ENCODE measurements around the gene CDK6.

The CDK6 gene

DNA sequence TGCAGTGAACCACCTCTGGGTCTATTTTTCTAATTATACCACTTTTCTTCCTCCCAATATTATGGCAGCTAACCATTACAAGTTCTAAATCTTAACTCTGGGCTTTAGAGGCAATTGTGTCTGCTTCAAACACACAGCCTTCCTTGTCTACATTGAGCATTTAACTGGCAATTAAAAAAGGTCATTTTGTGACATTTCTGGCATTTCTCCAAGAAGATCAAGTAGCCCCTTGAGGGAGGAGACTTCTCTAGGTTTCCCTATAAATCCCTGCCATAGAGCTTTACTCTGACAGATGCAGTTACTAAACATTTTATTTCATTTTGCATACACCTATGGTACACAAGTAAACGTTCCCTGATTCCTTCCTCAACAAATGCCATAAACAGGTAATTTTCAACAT lies 212.8 kb downstream of the CDK6 start:
- no peak for DNase-seq (ENCODE audit: low read depth)
- TF ChIP-seq, protein P1, sequence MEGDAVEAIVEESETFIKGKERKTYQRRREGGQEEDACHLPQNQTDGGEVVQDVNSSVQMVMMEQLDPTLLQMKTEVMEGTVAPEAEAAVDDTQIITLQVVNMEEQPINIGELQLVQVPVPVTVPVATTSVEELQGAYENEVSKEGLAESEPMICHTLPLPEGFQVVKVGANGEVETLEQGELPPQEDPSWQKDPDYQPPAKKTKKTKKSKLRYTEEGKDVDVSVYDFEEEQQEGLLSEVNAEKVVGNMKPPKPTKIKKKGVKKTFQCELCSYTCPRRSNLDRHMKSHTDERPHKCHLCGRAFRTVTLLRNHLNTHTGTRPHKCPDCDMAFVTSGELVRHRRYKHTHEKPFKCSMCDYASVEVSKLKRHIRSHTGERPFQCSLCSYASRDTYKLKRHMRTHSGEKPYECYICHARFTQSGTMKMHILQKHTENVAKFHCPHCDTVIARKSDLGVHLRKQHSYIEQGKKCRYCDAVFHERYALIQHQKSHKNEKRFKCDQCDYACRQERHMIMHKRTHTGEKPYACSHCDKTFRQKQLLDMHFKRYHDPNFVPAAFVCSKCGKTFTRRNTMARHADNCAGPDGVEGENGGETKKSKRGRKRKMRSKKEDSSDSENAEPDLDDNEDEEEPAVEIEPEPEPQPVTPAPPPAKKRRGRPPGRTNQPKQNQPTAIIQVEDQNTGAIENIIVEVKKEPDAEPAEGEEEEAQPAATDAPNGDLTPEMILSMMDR (IDR thresholded peaks at IDR 0.05; ENCODE audit: low read depth, low read length): no peak
- TF ChIP-seq, protein P2, sequence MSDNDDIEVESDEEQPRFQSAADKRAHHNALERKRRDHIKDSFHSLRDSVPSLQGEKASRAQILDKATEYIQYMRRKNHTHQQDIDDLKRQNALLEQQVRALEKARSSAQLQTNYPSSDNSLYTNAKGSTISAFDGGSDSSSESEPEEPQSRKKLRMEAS (IDR thresholded peaks at IDR 0.05; ENCODE audit: low read depth, low read length): no peak
- no peak for TF ChIP-seq POLR2A (IDR thresholded peaks at IDR 0.05; ENCODE audit: extremely low read depth, insufficient read length)
- no peak for TF ChIP-seq MYC (IDR thresholded peaks at IDR 0.05; ENCODE audit: low read depth, low read length)
- no peak overlapping the region for H3K4me3 ChIP-seq (ENCODE audit: low read depth, low read length)

DNA sequence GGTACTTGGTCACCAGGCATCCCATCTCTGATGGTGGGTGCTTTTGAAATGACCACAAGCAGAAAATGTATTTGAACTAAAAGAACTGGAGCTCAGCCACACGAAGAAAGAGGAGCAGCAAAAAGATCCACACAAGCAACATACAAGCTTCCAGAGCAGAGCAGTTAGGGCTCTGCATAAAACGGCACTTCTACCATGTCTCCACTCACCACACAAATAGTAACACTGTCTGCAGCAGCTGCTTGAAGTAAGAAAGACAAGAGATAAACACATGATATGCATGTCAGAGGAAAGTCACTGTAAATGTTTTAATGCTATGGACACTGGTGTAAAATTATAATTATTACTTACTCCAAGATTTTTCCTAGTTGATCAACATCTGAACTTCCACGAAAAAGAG lies 213.7 kb downstream of the CDK6 start:
- H3K4me3 ChIP-seq (ENCODE audit: low read depth, low read length): no peak overlapping the region
- TF ChIP-seq, protein P1 (IDR thresholded peaks at IDR 0.05; ENCODE audit: low read depth, low read length): no peak
- no peak for TF ChIP-seq MYC (IDR thresholded peaks at IDR 0.05; ENCODE audit: low read depth, low read length)
- TF ChIP-seq POLR2A (IDR thresholded peaks at IDR 0.05; ENCODE audit: extremely low read depth, insufficient read length): no peak
- TF ChIP-seq, protein P2 (IDR thresholded peaks at IDR 0.05; ENCODE audit: low read depth, low read length): no peak
- DNase-seq (ENCODE audit: low read depth): no peak

DNA sequence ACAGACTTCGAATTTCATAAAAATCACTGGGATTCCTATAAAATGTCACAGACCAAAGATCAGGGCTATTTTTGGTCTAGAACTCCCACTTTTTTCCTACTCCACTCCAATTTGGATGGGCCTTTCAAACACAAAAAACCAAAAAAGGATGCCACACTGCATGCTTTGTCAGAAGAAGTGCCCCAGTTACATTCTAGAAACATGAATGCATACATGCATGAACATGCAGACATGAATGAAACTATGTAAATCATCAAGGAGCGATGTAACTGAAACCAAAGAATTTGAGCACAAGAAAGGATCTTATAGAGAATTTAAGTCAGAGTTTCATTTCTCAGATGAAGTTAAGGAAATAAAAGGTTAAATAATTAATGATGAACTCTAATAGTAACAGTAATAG lies 214.3 kb downstream of the CDK6 start:
- no peak for DNase-seq (ENCODE audit: low read depth)
- TF ChIP-seq, protein P2 (IDR thresholded peaks at IDR 0.05; ENCODE audit: low read depth, low read length): no peak
- TF ChIP-seq POLR2A (IDR thresholded peaks at IDR 0.05; ENCODE audit: extremely low read depth, insufficient read length): no peak
- no peak for TF ChIP-seq MYC (IDR thresholded peaks at IDR 0.05; ENCODE audit: low read depth, low read length)
- TF ChIP-seq, protein P1 (IDR thresholded peaks at IDR 0.05; ENCODE audit: low read depth, low read length): no peak

DNA sequence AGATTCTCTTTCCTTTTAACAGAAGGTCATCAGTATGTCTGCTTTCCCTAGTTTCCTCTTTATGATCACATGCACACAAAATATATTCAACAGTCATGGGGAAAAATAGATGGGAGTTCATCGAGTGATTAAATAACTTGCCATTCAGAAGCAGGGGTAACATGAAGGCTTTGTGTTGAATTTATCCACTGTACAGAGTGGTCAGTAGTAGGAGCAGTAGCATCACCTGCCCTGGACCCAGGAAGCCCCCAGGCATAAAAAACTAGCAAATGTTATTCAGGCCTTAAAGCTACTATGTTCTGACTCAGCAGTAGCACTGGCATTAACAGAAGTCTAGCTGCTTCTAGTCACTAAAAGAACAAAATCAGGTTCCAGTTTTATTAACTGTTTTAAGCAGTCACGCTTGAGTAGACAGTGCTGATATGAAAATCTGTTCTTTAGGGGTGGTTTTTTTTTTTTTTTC lies 214.8 kb downstream of the CDK6 start:
- H3K4me3 ChIP-seq (ENCODE audit: low read depth, low read length): no peak overlapping the region
- TF ChIP-seq, protein P2 (IDR thresholded peaks at IDR 0.05; ENCODE audit: low read depth, low read length): no peak
- DNase-seq (ENCODE audit: low read depth): no peak

More for the DNA sequence above, 214.3 kb downstream of the CDK6 start:
- H3K4me3 ChIP-seq (ENCODE audit: low read depth, low read length): no peak overlapping the region

DNA sequence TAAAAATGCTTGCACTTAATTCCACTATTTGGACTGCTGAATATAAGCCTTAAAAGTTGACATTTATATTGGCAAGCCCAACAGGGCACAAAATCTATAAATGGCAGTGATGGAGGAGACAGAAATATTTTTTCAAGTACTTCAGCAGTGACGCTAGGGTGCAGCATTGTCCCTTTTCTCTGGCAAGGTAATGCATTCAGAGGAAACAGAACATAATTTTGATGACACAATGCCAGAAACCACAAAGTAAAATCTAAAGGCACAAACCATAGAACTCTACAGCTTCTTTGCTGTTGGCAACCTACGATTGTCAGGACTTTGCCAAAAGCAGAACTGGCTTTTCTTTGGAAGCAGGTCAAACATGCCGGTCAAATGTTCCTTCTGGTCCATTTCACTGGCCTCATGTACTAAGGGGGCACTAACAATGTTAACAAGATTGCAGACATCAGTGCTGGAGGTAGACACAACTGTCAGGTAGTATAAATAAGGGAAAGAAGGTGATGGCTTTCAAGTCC lies 215.3 kb downstream of the CDK6 start:
- peak; percentile 94 for DNase-seq (ENCODE audit: low read depth)
- H3K4me3 ChIP-seq (ENCODE audit: low read depth, low read length): no peak overlapping the region

DNA sequence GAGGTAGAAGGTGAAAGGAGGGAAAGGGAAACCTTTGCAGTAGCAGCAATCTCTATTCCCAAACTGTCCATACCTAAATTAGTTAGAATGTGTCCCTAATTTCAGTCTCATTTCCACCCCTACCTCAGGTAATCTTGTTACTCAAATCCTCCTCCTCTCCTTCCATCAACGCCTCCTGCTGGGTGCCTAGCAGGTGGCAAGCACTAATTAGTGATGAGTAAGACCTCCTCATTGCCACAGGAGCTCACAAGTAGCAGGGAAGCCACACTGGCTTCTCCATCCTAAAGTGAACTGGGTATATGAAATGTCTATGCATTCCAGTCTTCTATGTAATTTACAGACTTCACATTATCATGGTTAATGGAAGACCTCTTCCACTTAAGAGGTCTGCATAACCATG lies 220.5 kb downstream of the CDK6 start:
- DNase-seq (ENCODE audit: low read depth): no peak
- TF ChIP-seq, protein P1 (IDR thresholded peaks at IDR 0.05; ENCODE audit: low read depth, low read length): no peak
- TF ChIP-seq POLR2A (IDR thresholded peaks at IDR 0.05; ENCODE audit: extremely low read depth, insufficient read length) (no peak), MYC (IDR thresholded peaks at IDR 0.05; ENCODE audit: low read depth, low read length) (no peak)
- TF ChIP-seq, protein P2 (IDR thresholded peaks at IDR 0.05; ENCODE audit: low read depth, low read length): no peak
- H3K4me3 ChIP-seq (ENCODE audit: low read depth, low read length): no peak overlapping the region

More for the DNA sequence above, 215.3 kb downstream of the CDK6 start:
- TF ChIP-seq, protein P1 (IDR thresholded peaks at IDR 0.05; ENCODE audit: low read depth, low read length): peak; percentile 73
- no peak for TF ChIP-seq MYC (IDR thresholded peaks at IDR 0.05; ENCODE audit: low read depth, low read length)

Measured in NB4 (cell line).